ENCODE results near the gene TBC1D22B. TPM values are rescaled to one million over a fixed set of nuclear protein-coding genes. Genes with fewer than 3 reads are reported as not detected.
"Not testable (repeated sequence)": the region's sequence is repeated elsewhere in the genome, so short reads cannot be mapped to it uniquely, and the experiment has no call there.

TBC1D22B gene
- total RNA-seq, 1 donor from 2014 or later: 4.7 TPM

DNA sequence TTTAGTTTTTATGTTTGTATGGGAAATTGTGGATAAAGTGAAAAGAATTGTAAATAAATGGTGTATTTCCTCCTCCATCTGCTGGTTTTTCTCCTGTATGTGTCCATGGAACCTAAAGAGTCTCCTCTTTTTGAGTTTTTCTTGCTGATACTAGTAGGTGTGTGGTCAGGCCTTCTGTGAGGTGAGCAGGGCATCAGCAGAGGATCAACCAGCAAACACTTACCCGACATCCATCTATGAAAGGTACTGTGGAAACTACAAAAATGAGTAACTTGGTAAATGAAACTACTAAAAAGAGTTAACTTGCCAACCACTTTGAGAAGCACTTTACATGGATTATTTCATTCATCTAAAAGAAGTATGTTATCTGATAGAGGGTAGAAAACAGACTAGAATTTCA, 75.3 kb downstream of the TBC1D22B start:
- DNase-seq (ENCODE audit: low read depth): no peak
- no peak for TF ChIP-seq CTCF (IDR thresholded peaks at IDR 0.05; ENCODE audit: insufficient read depth, low read length, severe bottlenecking)
- H3K36me3 ChIP-seq (ENCODE audit: control insufficient read depth, insufficient read depth, low read length): peaks cover 9% of the 10 kb centered on the region
- FAIRE-seq: no peak
- no peaks in the 10 kb centered on the region for H3K27me3 ChIP-seq (ENCODE audit: control insufficient read depth, insufficient read depth, low read length)
- H3K4me3 ChIP-seq (ENCODE audit: low read depth, low read length): no peak overlapping the region

- DNase-seq (ENCODE audit: low read depth) (no peak), FAIRE-seq (no peak)
- Histone ChIP-seq H3K36me3 (ENCODE audit: control insufficient read depth, insufficient read depth, low read length) (peaks cover 9% of the 10 kb centered on the region), H3K4me3 (ENCODE audit: low read depth, low read length) (no peak overlapping the region), H3K27me3 (ENCODE audit: control insufficient read depth, insufficient read depth, low read length) (no peaks in the 10 kb centered on the region)
- TF ChIP-seq CTCF (IDR thresholded peaks at IDR 0.05; ENCODE audit: insufficient read depth, low read length, severe bottlenecking): no peak
Observed at GRCh38 chr6:37334047-37334446, 76.5 kb downstream of the TBC1D22B start.

- H3K27me3 ChIP-seq (ENCODE audit: control insufficient read depth, insufficient read depth, low read length); H3K36me3 ChIP-seq (ENCODE audit: control insufficient read depth, insufficient read depth, low read length); H3K4me3 ChIP-seq (ENCODE audit: low read depth, low read length); FAIRE-seq; DNase-seq (ENCODE audit: low read depth): not testable (repeated sequence)
Observed at GRCh38 chr6:37338317-37338716, 80.7 kb downstream of the TBC1D22B start.

DNA sequence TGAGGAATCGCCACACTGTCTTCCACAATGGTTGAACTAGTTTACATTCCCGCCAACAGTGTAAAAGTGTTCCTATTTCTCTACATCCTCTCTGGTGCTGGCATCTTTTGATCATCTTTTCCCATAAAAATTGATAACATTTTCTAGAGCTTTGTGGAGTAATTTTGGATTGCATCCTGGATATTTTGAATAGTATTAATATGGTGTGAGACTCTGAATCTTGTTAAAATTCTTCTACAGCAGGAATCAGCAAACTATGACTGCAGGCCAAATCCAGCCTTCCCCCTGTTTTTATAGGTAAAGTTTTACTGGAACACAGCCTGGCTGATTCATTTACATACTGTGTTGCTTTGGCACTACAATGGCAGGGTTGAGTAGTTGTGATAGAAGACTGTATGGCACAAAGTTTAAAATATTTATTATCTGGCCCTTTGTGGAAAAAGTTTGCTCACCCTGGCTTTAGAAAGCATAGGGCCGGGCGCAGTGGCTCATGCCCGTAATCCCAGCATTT, 81.2 kb downstream of the TBC1D22B start:
- DNase-seq (ENCODE audit: low read depth) (no peak), FAIRE-seq (no peak)
- no peak for TF ChIP-seq CTCF (IDR thresholded peaks at IDR 0.05; ENCODE audit: insufficient read depth, low read length, severe bottlenecking)
- Histone ChIP-seq H3K36me3 (ENCODE audit: control insufficient read depth, insufficient read depth, low read length) (no peaks in the 10 kb centered on the region), H3K4me3 (ENCODE audit: low read depth, low read length) (no peak overlapping the region), H3K27me3 (ENCODE audit: control insufficient read depth, insufficient read depth, low read length) (peaks cover 2% of the 10 kb centered on the region)

GRCh38 chr6:37339741-37340638, 82.4 kb downstream of the TBC1D22B start:
- Histone ChIP-seq H3K27me3 (ENCODE audit: control insufficient read depth, insufficient read depth, low read length) (peaks cover 2% of the 10 kb centered on the region), H3K36me3 (ENCODE audit: control insufficient read depth, insufficient read depth, low read length) (no peaks in the 10 kb centered on the region), H3K4me3 (ENCODE audit: low read depth, low read length) (no peak overlapping the region)
- FAIRE-seq (no peak), DNase-seq (ENCODE audit: low read depth) (no peak)
- no peak for TF ChIP-seq CTCF (IDR thresholded peaks at IDR 0.05; ENCODE audit: insufficient read depth, low read length, severe bottlenecking)

DNA sequence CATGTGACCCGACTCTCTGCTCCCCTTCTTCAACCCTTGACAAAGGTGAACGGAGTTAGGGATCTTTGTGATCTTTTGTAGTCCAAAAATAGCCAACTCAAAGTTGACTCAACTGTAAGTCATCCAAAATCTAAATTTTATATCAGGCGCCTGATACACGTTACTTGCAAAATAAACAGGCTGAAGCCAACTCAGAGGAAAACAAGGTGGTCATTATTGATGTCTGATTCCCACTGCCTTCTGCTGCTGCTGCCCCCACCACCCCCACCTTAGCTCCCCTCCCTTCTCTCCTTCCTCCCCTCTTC, 83.0 kb downstream of the TBC1D22B start:
- FAIRE-seq: no peak
- Histone ChIP-seq H3K4me3 (ENCODE audit: low read depth, low read length) (no peak overlapping the region), H3K27me3 (ENCODE audit: control insufficient read depth, insufficient read depth, low read length) (peaks cover 2% of the 10 kb centered on the region), H3K36me3 (ENCODE audit: control insufficient read depth, insufficient read depth, low read length) (no peaks in the 10 kb centered on the region)
- no peak for DNase-seq (ENCODE audit: low read depth)
- TF ChIP-seq CTCF (IDR thresholded peaks at IDR 0.05; ENCODE audit: insufficient read depth, low read length, severe bottlenecking): no peak

Measured in bronchial epithelial cell (primary cell).